ENCODE data around the gene PEMT.

Gene PEMT

DNA sequence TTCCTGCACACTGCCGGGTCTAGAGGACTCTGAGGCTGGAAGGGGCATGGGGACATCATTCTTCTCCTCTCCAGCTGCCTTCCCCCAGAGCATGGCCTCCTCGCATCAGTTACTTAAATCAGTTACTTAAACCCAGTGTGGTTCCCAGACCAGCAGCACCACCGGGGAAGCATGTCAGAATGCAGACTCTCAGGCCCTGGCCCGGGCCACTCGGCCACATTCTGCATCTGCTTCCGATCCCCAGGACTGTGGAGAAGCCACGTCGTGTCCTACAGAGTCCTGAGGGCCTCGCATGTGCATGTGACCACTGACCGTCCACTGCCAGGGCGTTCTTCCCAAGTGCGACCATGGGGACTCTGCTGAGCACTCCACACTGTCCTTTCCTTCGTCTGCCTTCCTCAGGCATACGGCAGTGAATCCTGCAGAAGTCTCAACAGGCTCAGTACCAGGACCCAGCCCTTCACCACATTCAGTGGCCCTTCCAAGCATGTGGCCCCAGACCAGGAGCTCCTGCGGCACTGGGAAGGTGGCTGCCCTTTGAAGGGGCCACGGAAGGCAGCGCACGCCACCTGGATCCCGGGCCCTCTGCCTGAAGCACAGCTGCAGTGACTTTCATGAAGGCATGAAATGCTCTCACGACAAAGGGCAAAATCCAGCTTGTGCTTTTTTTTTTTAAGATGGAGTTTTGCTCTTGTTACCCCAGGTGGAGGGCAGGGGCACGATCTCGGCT, 48.4 kb downstream of the PEMT start:
- Histone ChIP-seq H3K4me3 (ENCODE audit: low read depth, low read length) (no peak overlapping the region), H3K9ac (ENCODE audit: low read length) (no peak overlapping the region), H2AFZ (ENCODE audit: insufficient read depth, low read length, poor library complexity) (no peak overlapping the region), H2BK5ac (ENCODE audit: low read depth, low read length, poor library complexity) (no peak overlapping the region), H3K14ac (ENCODE audit: low read length) (no peak overlapping the region), H3K4ac (ENCODE audit: low read depth, low read length) (no peak overlapping the region), H4K91ac (ENCODE audit: low read depth, low read length) (no peak overlapping the region), H2AK5ac (ENCODE audit: low read length) (no peak overlapping the region), H3K9me3 (ENCODE audit: insufficient read depth, low read depth, low read length) (no peaks in the 10 kb centered on the region), H3K27ac (ENCODE audit: low read depth, low read length) (no peak overlapping the region), H3K23ac (ENCODE audit: low read length) (no peak overlapping the region), H3K79me1 (ENCODE audit: low read length) (no peaks in the 10 kb centered on the region), H3K79me2 (ENCODE audit: control insufficient read depth, insufficient read depth, low read length, poor library complexity) (no peaks in the 10 kb centered on the region), H2BK12ac (ENCODE audit: low read length) (no peak overlapping the region), H3K27me3 (ENCODE audit: insufficient read depth, low read length) (no peaks in the 10 kb centered on the region), H3K36me3 (ENCODE audit: control insufficient read depth in 1 of 2, insufficient read depth in 2 of 2, low read length in 2 of 2) (no peaks in the 10 kb centered on the region), H3K4me1 (ENCODE audit: control insufficient read depth in 1 of 2, insufficient read depth in 2 of 2, low read length in 2 of 2) (peaks cover 3 to 11% of the 10 kb centered on the region in 2 experiments), H3K18ac (ENCODE audit: low read length) (no peak overlapping the region), H4K8ac (ENCODE audit: low read depth, low read length) (no peak overlapping the region), H3K4me2 (ENCODE audit: low read length) (no peak overlapping the region), H4K12ac (ENCODE audit: low read depth, low read length) (no peak overlapping the region), H2BK120ac (ENCODE audit: insufficient read depth, low read length, poor library complexity) (no peak overlapping the region)
- DNase-seq, result no peak
- no CpG with 5 or more reads among the region's 22 CpGs for WGBS (ENCODE audit: extremely low coverage, insufficient coverage, insufficient read length)

GRCh38 chr17:17541640-17542001, 49.9 kb downstream of the PEMT start:
- no peak overlapping the region for H4K12ac ChIP-seq (ENCODE audit: low read depth, low read length)
- no peak overlapping the region for H3K4ac ChIP-seq (ENCODE audit: low read depth, low read length)
- H3K14ac ChIP-seq (ENCODE audit: low read length), result no peak overlapping the region
- no peak overlapping the region for H3K23ac ChIP-seq (ENCODE audit: low read length)
- DNase-seq, result no peak
- H4K8ac ChIP-seq (ENCODE audit: low read depth, low read length), result no peak overlapping the region
- H3K9me3 ChIP-seq (ENCODE audit: insufficient read depth, low read depth, low read length), result no peaks in the 10 kb centered on the region
- no peak overlapping the region for H3K4me3 ChIP-seq (ENCODE audit: low read depth, low read length)
- H3K4me2 ChIP-seq (ENCODE audit: low read length), result no peak overlapping the region
- H2AK5ac ChIP-seq (ENCODE audit: low read length), result no peak overlapping the region
- no peak overlapping the region for H2BK120ac ChIP-seq (ENCODE audit: insufficient read depth, low read length, poor library complexity)
- no peaks in the 10 kb centered on the region for H3K79me2 ChIP-seq (ENCODE audit: control insufficient read depth, insufficient read depth, low read length, poor library complexity)
- no peak overlapping the region for H3K9ac ChIP-seq (ENCODE audit: low read length)
- no peak overlapping the region for H2BK12ac ChIP-seq (ENCODE audit: low read length)
- WGBS (ENCODE audit: extremely low coverage, insufficient coverage, insufficient read length), result no CpG with 5 or more reads among the region's 5 CpGs
- no peak overlapping the region for H3K18ac ChIP-seq (ENCODE audit: low read length)
- H3K27ac ChIP-seq (ENCODE audit: low read depth, low read length), result no peak overlapping the region
- H3K79me1 ChIP-seq (ENCODE audit: low read length), result no peaks in the 10 kb centered on the region
- no peaks in the 10 kb centered on the region for H3K4me1 ChIP-seq (ENCODE audit: control insufficient read depth in 1 of 2, insufficient read depth in 2 of 2, low read length in 2 of 2)
- H4K91ac ChIP-seq (ENCODE audit: low read depth, low read length), result no peak overlapping the region
- H3K27me3 ChIP-seq (ENCODE audit: insufficient read depth, low read length), result no peaks in the 10 kb centered on the region
- no peaks in the 10 kb centered on the region for H3K36me3 ChIP-seq (ENCODE audit: control insufficient read depth in 1 of 2, insufficient read depth in 2 of 2, low read length in 2 of 2)
- no peak overlapping the region for H2AFZ ChIP-seq (ENCODE audit: insufficient read depth, low read length, poor library complexity)
- H2BK5ac ChIP-seq (ENCODE audit: low read depth, low read length, poor library complexity), result no peak overlapping the region

GRCh38 chr17:17540935-17541639, 50.4 kb downstream of the PEMT start:
- Histone ChIP-seq H3K79me1 (ENCODE audit: low read length) (no peaks in the 10 kb centered on the region), H3K18ac (ENCODE audit: low read length) (no peak overlapping the region), H3K27me3 (ENCODE audit: insufficient read depth, low read length) (no peaks in the 10 kb centered on the region), H3K4me1 (ENCODE audit: control insufficient read depth in 1 of 2, insufficient read depth in 2 of 2, low read length in 2 of 2) (no peaks in the 10 kb centered on the region), H4K8ac (ENCODE audit: low read depth, low read length) (no peak overlapping the region), H3K4me3 (ENCODE audit: low read depth, low read length) (no peak overlapping the region), H2BK12ac (ENCODE audit: low read length) (no peak overlapping the region), H3K9ac (ENCODE audit: low read length) (no peak overlapping the region), H4K91ac (ENCODE audit: low read depth, low read length) (no peak overlapping the region), H3K36me3 (ENCODE audit: control insufficient read depth in 1 of 2, insufficient read depth in 2 of 2, low read length in 2 of 2) (no peaks in the 10 kb centered on the region), H3K14ac (ENCODE audit: low read length) (no peak overlapping the region), H3K9me3 (ENCODE audit: insufficient read depth, low read depth, low read length) (no peaks in the 10 kb centered on the region), H4K12ac (ENCODE audit: low read depth, low read length) (no peak overlapping the region), H2BK5ac (ENCODE audit: low read depth, low read length, poor library complexity) (no peak overlapping the region), H3K23ac (ENCODE audit: low read length) (no peak overlapping the region), H3K79me2 (ENCODE audit: control insufficient read depth, insufficient read depth, low read length, poor library complexity) (no peaks in the 10 kb centered on the region), H3K4ac (ENCODE audit: low read depth, low read length) (no peak overlapping the region), H2BK120ac (ENCODE audit: insufficient read depth, low read length, poor library complexity) (no peak overlapping the region), H2AK5ac (ENCODE audit: low read length) (no peak overlapping the region), H3K4me2 (ENCODE audit: low read length) (no peak overlapping the region), H2AFZ (ENCODE audit: insufficient read depth, low read length, poor library complexity) (no peak overlapping the region), H3K27ac (ENCODE audit: low read depth, low read length) (no peak overlapping the region)
- WGBS (ENCODE audit: extremely low coverage, insufficient coverage, insufficient read length), result no CpG with 5 or more reads among the region's 23 CpGs
- no peak for DNase-seq

- H3K23ac ChIP-seq (ENCODE audit: low read length), result no peak overlapping the region
- no peak overlapping the region for H3K4me3 ChIP-seq (ENCODE audit: low read depth, low read length)
- H2AK5ac ChIP-seq (ENCODE audit: low read length), result no peak overlapping the region
- no peak overlapping the region for H3K18ac ChIP-seq (ENCODE audit: low read length)
- H2AFZ ChIP-seq (ENCODE audit: insufficient read depth, low read length, poor library complexity), result no peak overlapping the region
- H3K14ac ChIP-seq (ENCODE audit: low read length), result no peak overlapping the region
- no peak overlapping the region for H3K4me2 ChIP-seq (ENCODE audit: low read length)
- H3K27me3 ChIP-seq (ENCODE audit: insufficient read depth, low read length), result no peaks in the 10 kb centered on the region
- H2BK120ac ChIP-seq (ENCODE audit: insufficient read depth, low read length, poor library complexity), result no peak overlapping the region
- H2BK5ac ChIP-seq (ENCODE audit: low read depth, low read length, poor library complexity), result no peak overlapping the region
- WGBS (ENCODE audit: extremely low coverage, insufficient coverage, insufficient read length), result no CpG with 5 or more reads among the region's 15 CpGs
- H3K9ac ChIP-seq (ENCODE audit: low read length), result no peak overlapping the region
- no peaks in the 10 kb centered on the region for H3K79me2 ChIP-seq (ENCODE audit: control insufficient read depth, insufficient read depth, low read length, poor library complexity)
- H3K36me3 ChIP-seq (ENCODE audit: control insufficient read depth in 1 of 2, insufficient read depth in 2 of 2, low read length in 2 of 2), result no peaks in the 10 kb centered on the region
- H3K79me1 ChIP-seq (ENCODE audit: low read length), result no peaks in the 10 kb centered on the region
- no peak overlapping the region for H3K27ac ChIP-seq (ENCODE audit: low read depth, low read length)
- no peaks in the 10 kb centered on the region for H3K9me3 ChIP-seq (ENCODE audit: insufficient read depth, low read depth, low read length)
- no peak overlapping the region for H4K91ac ChIP-seq (ENCODE audit: low read depth, low read length)
- H2BK12ac ChIP-seq (ENCODE audit: low read length), result no peak overlapping the region
- no peak overlapping the region for H4K8ac ChIP-seq (ENCODE audit: low read depth, low read length)
- no peak overlapping the region for H3K4ac ChIP-seq (ENCODE audit: low read depth, low read length)
- DNase-seq, result no peak
- no peaks in the 10 kb centered on the region for H3K4me1 ChIP-seq (ENCODE audit: control insufficient read depth in 1 of 2, insufficient read depth in 2 of 2, low read length in 2 of 2)
- H4K12ac ChIP-seq (ENCODE audit: low read depth, low read length), result no peak overlapping the region
Measured at GRCh38 chr17:17540278-17540906, 51.1 kb downstream of the PEMT start.
